NCI-H1092 (cell line): ENCODE measurements around the gene CDYL.

ENCODE experiments used
- DNase-seq: peaks from one replicate; lab custom pipeline; 2025; lab: John Stamatoyannopoulos, UW

CDYL gene

GRCh38 chr6:4885341-4885933 is 109.2 kb downstream of the CDYL start:
- no peak for DNase-seq

- no peak for DNase-seq
Measured at GRCh38 chr6:4888841-4889240, 112.6 kb downstream of the CDYL start.

GRCh38 chr6:4889701-4890100 is 113.5 kb downstream of the CDYL start:
- DNase-seq: no peak

GRCh38 chr6:4890191-4890590 is 114.0 kb downstream of the CDYL start:
- DNase-seq: no peak

GRCh38 chr6:4890627-4891026 is 114.4 kb downstream of the CDYL start:
- DNase-seq: no peak

- DNase-seq: no peak
Measured at GRCh38 chr6:4891141-4891540, 114.9 kb downstream of the CDYL start.

GRCh38 chr6:4892785-4893485 is 116.7 kb downstream of the CDYL start:
- no peak for DNase-seq

GRCh38 chr6:4894049-4894448 is 117.8 kb downstream of the CDYL start:
- DNase-seq: no peak

GRCh38 chr6:4895971-4896370 is 119.8 kb downstream of the CDYL start:
- DNase-seq: no peak

GRCh38 chr6:4896401-4896800 is 120.2 kb downstream of the CDYL start:
- no peak for DNase-seq

- DNase-seq: no peak
Measured at GRCh38 chr6:4899249-4900034, 123.2 kb downstream of the CDYL start.

- DNase-seq: no peak
Measured at GRCh38 chr6:4901386-4902061, 125.3 kb downstream of the CDYL start.

- no peak for DNase-seq
Measured at GRCh38 chr6:4902363-4902762, 126.2 kb downstream of the CDYL start.

GRCh38 chr6:4903121-4903520 is 126.9 kb downstream of the CDYL start:
- no peak for DNase-seq

- DNase-seq: no peak
Measured at GRCh38 chr6:4903751-4904370, 127.7 kb downstream of the CDYL start.

- DNase-seq: no peak
Measured at GRCh38 chr6:4904461-4905025, 128.3 kb downstream of the CDYL start.

- DNase-seq: no peak
Measured at GRCh38 chr6:4905826-4906225, 129.6 kb downstream of the CDYL start.

GRCh38 chr6:4906293-4907276 is 130.4 kb downstream of the CDYL start:
- no peak for DNase-seq

- no peak for DNase-seq
Measured at GRCh38 chr6:4907602-4908001, 131.4 kb downstream of the CDYL start.

- no peak for DNase-seq
Measured at GRCh38 chr6:4908062-4908461, 131.9 kb downstream of the CDYL start.
